ENCODE data around the gene LMAN1L.

The LMAN1L gene

DNA sequence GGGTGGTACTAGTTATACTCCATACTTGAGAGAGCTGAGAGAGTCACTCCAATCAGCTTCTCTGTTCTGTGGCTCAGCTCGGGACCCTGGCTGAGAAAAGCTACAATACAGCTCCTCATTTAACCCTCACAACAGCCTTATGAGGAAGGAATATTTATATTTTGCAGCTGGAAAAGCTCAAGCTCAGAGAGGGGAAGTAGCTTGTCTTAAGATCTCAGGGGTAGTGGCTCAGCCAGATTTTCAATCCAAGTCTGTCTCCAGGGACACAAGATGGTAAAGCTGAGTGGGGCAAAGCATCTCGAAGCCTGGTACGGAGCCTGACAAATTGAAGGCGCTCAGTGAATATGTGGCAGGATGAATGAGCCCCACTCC is 45.7 kb downstream of the LMAN1L start:
- Histone ChIP-seq H2AK5ac (ENCODE audit: low read length) (no peak overlapping the region), H3K4me2 (ENCODE audit: low read length) (no peak overlapping the region), H3K4ac (ENCODE audit: low read depth, low read length) (no peak overlapping the region), H3K9ac (ENCODE audit: low read length) (no peak overlapping the region), H3K27ac (ENCODE audit: low read depth, low read length) (no peak overlapping the region), H4K5ac (ENCODE audit: low read length) (no peak overlapping the region), H3K18ac (ENCODE audit: low read length) (no peak overlapping the region), H2BK120ac (ENCODE audit: low read depth, low read length) (no peak overlapping the region), H3K23ac (ENCODE audit: low read length) (no peak overlapping the region), H2BK5ac (ENCODE audit: low read length) (no peak overlapping the region), H3K4me1 (ENCODE audit: control insufficient read depth, low read depth, low read length) (no peaks in the 10 kb centered on the region), H3K79me1 (ENCODE audit: low read length) (peaks cover 2% of the 10 kb centered on the region), H3K27me3 (ENCODE audit: insufficient read depth, low read length, poor library complexity) (no peaks in the 10 kb centered on the region), H3K56ac (ENCODE audit: low read length) (no peak overlapping the region), H3K79me2 (ENCODE audit: control insufficient read depth, insufficient read depth, low read length) (no peaks in the 10 kb centered on the region), H3K36me3 (ENCODE audit: control insufficient read depth, insufficient read depth, low read length) (no peaks in the 10 kb centered on the region), H3K4me3 (ENCODE audit: low read length) (no peak overlapping the region), H2BK15ac (replicated peaks; ENCODE audit: low read depth) (no peak overlapping the region), H4K8ac (ENCODE audit: low read depth, low read length) (no peak overlapping the region)
- no CpG with 5 or more reads among the region's 4 CpGs for WGBS (ENCODE audit: extremely low coverage, insufficient coverage, low lambda C conversion rate)
- DNase-seq: no peak

DNA sequence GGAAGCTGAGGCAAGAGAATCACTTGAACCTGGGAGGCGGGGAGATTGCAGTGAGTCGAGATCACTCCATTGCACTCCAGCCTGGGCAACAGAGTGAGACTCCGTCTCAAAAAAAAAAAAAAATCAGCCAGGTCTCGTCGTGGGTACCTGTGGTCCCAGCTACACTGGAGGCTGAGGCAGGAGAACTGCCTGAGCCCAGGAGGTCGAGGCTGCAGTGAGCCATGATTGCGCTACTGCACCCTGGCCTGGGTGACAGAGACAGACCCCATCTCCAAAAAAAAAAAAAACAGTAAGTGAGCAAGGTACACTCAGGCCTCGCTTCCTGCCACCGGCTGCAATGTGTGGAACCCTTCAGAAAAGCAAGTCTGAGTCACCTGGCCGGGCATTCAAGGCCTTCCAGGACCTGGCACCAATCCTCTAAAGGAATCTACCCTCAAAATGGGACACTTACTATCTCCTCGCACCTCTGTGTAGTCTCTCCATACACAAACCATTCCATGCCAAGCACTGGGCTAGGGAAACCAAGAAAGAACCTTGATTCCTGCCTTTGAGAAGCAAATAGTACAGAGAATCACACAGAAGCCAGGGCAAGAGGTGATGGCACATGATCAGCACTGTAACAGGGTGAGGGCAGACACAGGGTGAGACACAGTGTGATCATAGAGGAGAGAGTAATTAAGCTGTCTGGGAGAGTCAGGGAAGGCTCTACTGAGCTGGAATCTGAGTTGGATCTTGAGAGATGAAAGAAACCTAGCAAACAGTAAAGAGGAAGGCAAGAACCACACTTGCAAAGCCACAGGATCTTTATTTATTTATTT is 50.8 kb downstream of the LMAN1L start:
- no peaks in the 10 kb centered on the region for H3K36me3 ChIP-seq (ENCODE audit: control insufficient read depth, insufficient read depth, low read length)
- H2BK15ac ChIP-seq (replicated peaks; ENCODE audit: low read depth): no peak overlapping the region
- H3K79me1 ChIP-seq (ENCODE audit: low read length): peaks cover 13% of the 10 kb centered on the region
- no peak overlapping the region for H3K56ac ChIP-seq (ENCODE audit: low read length)
- no peak overlapping the region for H4K5ac ChIP-seq (ENCODE audit: low read length)
- H2BK120ac ChIP-seq (ENCODE audit: low read depth, low read length): no peak overlapping the region
- H2BK5ac ChIP-seq (ENCODE audit: low read length): no peak overlapping the region
- H3K4me3 ChIP-seq (ENCODE audit: low read length): no peak overlapping the region
- no peak overlapping the region for H4K8ac ChIP-seq (ENCODE audit: low read depth, low read length)
- DNase-seq: no peak
- H3K79me2 ChIP-seq (ENCODE audit: control insufficient read depth, insufficient read depth, low read length): peaks cover 12% of the 10 kb centered on the region
- no peak overlapping the region for H3K9ac ChIP-seq (ENCODE audit: low read length)
- H3K4ac ChIP-seq (ENCODE audit: low read depth, low read length): no peak overlapping the region
- no CpG with 5 or more reads among the region's 11 CpGs for WGBS (ENCODE audit: extremely low coverage, insufficient coverage, low lambda C conversion rate)
- H3K18ac ChIP-seq (ENCODE audit: low read length): no peak overlapping the region
- H3K23ac ChIP-seq (ENCODE audit: low read length): no peak overlapping the region
- no peak overlapping the region for H2AK5ac ChIP-seq (ENCODE audit: low read length)
- no peaks in the 10 kb centered on the region for H3K27me3 ChIP-seq (ENCODE audit: insufficient read depth, low read length, poor library complexity)
- no peaks in the 10 kb centered on the region for H3K4me1 ChIP-seq (ENCODE audit: control insufficient read depth, low read depth, low read length)
- no peak overlapping the region for H3K4me2 ChIP-seq (ENCODE audit: low read length)
- no peak overlapping the region for H3K27ac ChIP-seq (ENCODE audit: low read depth, low read length)

DNA sequence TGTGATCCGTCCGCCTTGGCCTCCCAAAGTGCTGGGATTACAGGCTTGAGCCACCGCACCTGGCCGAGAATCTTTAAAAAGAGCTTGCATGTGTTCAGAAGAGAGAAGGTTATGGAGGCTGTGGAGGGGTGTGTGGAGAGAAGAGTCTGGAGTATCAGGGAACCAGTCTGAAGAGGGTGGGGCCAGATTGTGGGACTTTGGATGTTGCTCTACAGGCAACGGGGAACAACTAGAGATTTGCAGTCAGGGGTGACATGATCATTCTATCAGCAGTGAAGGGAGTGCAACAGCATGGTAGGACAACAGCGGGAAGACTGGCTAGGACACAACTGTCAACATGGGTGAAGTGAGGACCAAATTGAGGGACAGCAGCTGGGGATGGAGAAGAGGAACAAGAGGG is 51.7 kb downstream of the LMAN1L start:
- H3K4ac ChIP-seq (ENCODE audit: low read depth, low read length): no peak overlapping the region

DNA sequence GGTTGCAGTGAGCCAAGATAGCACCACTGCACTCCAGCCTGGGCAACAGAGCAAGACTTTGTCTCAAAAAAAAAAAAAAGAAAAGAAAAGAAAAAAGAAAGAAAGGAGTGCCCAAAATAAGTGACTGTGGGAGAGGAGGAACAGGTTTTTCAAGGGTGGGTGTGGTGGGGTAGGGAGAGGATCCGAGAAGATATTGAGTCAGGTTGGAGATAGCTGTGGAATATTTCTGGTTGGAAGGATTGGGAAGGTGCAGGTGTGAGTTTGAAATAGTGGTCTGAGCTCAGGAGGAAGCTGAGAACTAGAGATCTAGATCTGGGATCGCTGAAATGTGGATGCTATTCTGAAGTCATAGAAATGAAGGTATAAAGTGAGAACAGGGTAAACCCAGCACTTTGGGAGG is 52.7 kb downstream of the LMAN1L start:
- no peaks in the 10 kb centered on the region for H3K36me3 ChIP-seq (ENCODE audit: control insufficient read depth, insufficient read depth, low read length)
- no peak overlapping the region for H4K5ac ChIP-seq (ENCODE audit: low read length)
- no peak overlapping the region for H3K4me3 ChIP-seq (ENCODE audit: low read length)
- H3K56ac ChIP-seq (ENCODE audit: low read length): no peak overlapping the region
- H3K27ac ChIP-seq (ENCODE audit: low read depth, low read length): no peak overlapping the region
- H4K8ac ChIP-seq (ENCODE audit: low read depth, low read length): no peak overlapping the region
- no peak overlapping the region for H2AK5ac ChIP-seq (ENCODE audit: low read length)
- H2BK120ac ChIP-seq (ENCODE audit: low read depth, low read length): no peak overlapping the region
- H2BK15ac ChIP-seq (replicated peaks; ENCODE audit: low read depth): no peak overlapping the region
- no peak overlapping the region for H2BK5ac ChIP-seq (ENCODE audit: low read length)
- no peaks in the 10 kb centered on the region for H3K4me1 ChIP-seq (ENCODE audit: control insufficient read depth, low read depth, low read length)
- H3K18ac ChIP-seq (ENCODE audit: low read length): no peak overlapping the region
- no peak overlapping the region for H3K23ac ChIP-seq (ENCODE audit: low read length)
- no peaks in the 10 kb centered on the region for H3K27me3 ChIP-seq (ENCODE audit: insufficient read depth, low read length, poor library complexity)
- H3K9ac ChIP-seq (ENCODE audit: low read length): no peak overlapping the region
- DNase-seq: no peak
- H3K79me2 ChIP-seq (ENCODE audit: control insufficient read depth, insufficient read depth, low read length): peaks cover 19% of the 10 kb centered on the region
- peaks cover 13% of the 10 kb centered on the region for H3K79me1 ChIP-seq (ENCODE audit: low read length)
- H3K4ac ChIP-seq (ENCODE audit: low read depth, low read length): no peak overlapping the region
- no CpG with 5 or more reads among the region's 2 CpGs for WGBS (ENCODE audit: extremely low coverage, insufficient coverage, low lambda C conversion rate)
- H3K4me2 ChIP-seq (ENCODE audit: low read length): no peak overlapping the region

More for the DNA sequence above, 51.7 kb downstream of the LMAN1L start:
- Histone ChIP-seq H3K4me3 (ENCODE audit: low read length) (no peak overlapping the region), H3K27me3 (ENCODE audit: insufficient read depth, low read length, poor library complexity) (no peaks in the 10 kb centered on the region), H2AK5ac (ENCODE audit: low read length) (no peak overlapping the region), H3K79me2 (ENCODE audit: control insufficient read depth, insufficient read depth, low read length) (peaks cover 15% of the 10 kb centered on the region), H3K4me1 (ENCODE audit: control insufficient read depth, low read depth, low read length) (no peaks in the 10 kb centered on the region), H3K56ac (ENCODE audit: low read length) (no peak overlapping the region), H3K18ac (ENCODE audit: low read length) (no peak overlapping the region), H4K5ac (ENCODE audit: low read length) (no peak overlapping the region), H4K8ac (ENCODE audit: low read depth, low read length) (no peak overlapping the region), H3K27ac (ENCODE audit: low read depth, low read length) (no peak overlapping the region), H3K36me3 (ENCODE audit: control insufficient read depth, insufficient read depth, low read length) (no peaks in the 10 kb centered on the region), H3K4me2 (ENCODE audit: low read length) (no peak overlapping the region), H3K23ac (ENCODE audit: low read length) (no peak overlapping the region), H2BK120ac (ENCODE audit: low read depth, low read length) (no peak overlapping the region), H2BK15ac (replicated peaks; ENCODE audit: low read depth) (no peak overlapping the region), H3K9ac (ENCODE audit: low read length) (no peak overlapping the region), H3K79me1 (ENCODE audit: low read length) (peaks cover 13% of the 10 kb centered on the region), H2BK5ac (ENCODE audit: low read length) (no peak overlapping the region)
- WGBS (ENCODE audit: extremely low coverage, insufficient coverage, low lambda C conversion rate): no CpG with 5 or more reads among the region's 6 CpGs
- no peak for DNase-seq

DNA sequence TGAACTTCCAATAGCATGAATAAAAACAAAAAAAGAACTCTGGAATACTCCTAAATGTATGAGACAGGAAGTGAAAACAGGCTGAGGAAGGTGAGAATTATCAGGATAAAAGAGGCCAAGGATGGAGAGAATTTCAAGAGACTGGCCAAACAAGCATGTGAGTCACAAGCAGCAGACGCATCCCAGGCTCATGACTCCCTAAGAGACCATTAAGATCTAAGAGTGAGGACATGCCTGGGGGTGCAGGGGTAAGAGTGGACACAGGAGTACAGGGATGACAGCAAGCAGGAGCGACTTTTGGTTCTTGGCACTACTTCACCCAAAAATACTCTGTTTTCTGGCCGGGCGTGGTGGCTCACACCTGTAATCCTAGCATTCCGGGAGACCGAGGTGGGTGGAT is 53.5 kb downstream of the LMAN1L start:
- no peaks in the 10 kb centered on the region for H3K36me3 ChIP-seq (ENCODE audit: control insufficient read depth, insufficient read depth, low read length)
- H3K4ac ChIP-seq (ENCODE audit: low read depth, low read length): no peak overlapping the region
- no peak overlapping the region for H2BK15ac ChIP-seq (replicated peaks; ENCODE audit: low read depth)
- no peak overlapping the region for H2BK120ac ChIP-seq (ENCODE audit: low read depth, low read length)
- no peak overlapping the region for H4K8ac ChIP-seq (ENCODE audit: low read depth, low read length)
- H3K4me1 ChIP-seq (ENCODE audit: control insufficient read depth, low read depth, low read length): peaks cover 2% of the 10 kb centered on the region
- no peak overlapping the region for H2BK5ac ChIP-seq (ENCODE audit: low read length)
- H3K79me1 ChIP-seq (ENCODE audit: low read length): peaks cover 13% of the 10 kb centered on the region
- H3K4me3 ChIP-seq (ENCODE audit: low read length): no peak overlapping the region
- H4K5ac ChIP-seq (ENCODE audit: low read length): no peak overlapping the region
- H2AK5ac ChIP-seq (ENCODE audit: low read length): no peak overlapping the region
- no peak overlapping the region for H3K27ac ChIP-seq (ENCODE audit: low read depth, low read length)
- peak; percentile 23 for DNase-seq
- H3K23ac ChIP-seq (ENCODE audit: low read length): no peak overlapping the region
- WGBS (ENCODE audit: extremely low coverage, insufficient coverage, low lambda C conversion rate): no CpG with 5 or more reads among the region's 6 CpGs
- no peak overlapping the region for H3K4me2 ChIP-seq (ENCODE audit: low read length)
- no peaks in the 10 kb centered on the region for H3K27me3 ChIP-seq (ENCODE audit: insufficient read depth, low read length, poor library complexity)
- H3K79me2 ChIP-seq (ENCODE audit: control insufficient read depth, insufficient read depth, low read length): peaks cover 19% of the 10 kb centered on the region
- no peak overlapping the region for H3K18ac ChIP-seq (ENCODE audit: low read length)
- no peak overlapping the region for H3K56ac ChIP-seq (ENCODE audit: low read length)
- no peak overlapping the region for H3K9ac ChIP-seq (ENCODE audit: low read length)
